Testis (tissue), 3 donors: ENCODE data around the gene SAMD3. TPM values are rescaled to one million over a fixed set of nuclear protein-coding genes. Genes with fewer than 3 reads are reported as not detected.

Source experiments
- DNase-seq: peaks from one replicate; pipeline ENCODE4 v3.0.0-alpha.2; 2019
- H3K27ac ChIP-seq, 2 donors: fragments of 200-600 bp; sonication (generic); one replicate each; pipeline ENCODE4 v1.5.1; 2019
- H3K27me3 ChIP-seq: fragments of 200-600 bp; sonication (generic); one replicate; pipeline ENCODE4 v1.5.1; 2019
- H3K36me3 ChIP-seq: fragments of 200-600 bp; sonication (generic); one replicate; pipeline ENCODE4 v1.5.1; 2017; ENCODE audit warnings: low read depth; ENCODE audit errors: missing control alignments
- H3K4me1 ChIP-seq: fragments of 200-600 bp; sonication (generic); one replicate; pipeline ENCODE4 v1.5.1; 2019
- H3K4me3 ChIP-seq, 2 donors: fragments of 200-600 bp; sonication (generic); one replicate each; pipeline ENCODE4 v1.5.1; 2017 to 2019
- H3K9me3 ChIP-seq: fragments of 200-600 bp; sonication (generic); one replicate; pipeline ENCODE4 v1.5.1; 2017
- POLR2A ChIP-seq: fragments of 450-650 bp; IDR thresholded peaks from one replicate; pipeline ENCODE4 v1.6.1; 2017; ENCODE audit warnings: antibody characterized with exemption, mild to moderate bottlenecking, moderate library complexity
- WGBS, 2 donors: methylation state at CpG; one replicate each; pipeline ENCODE4 v1.1.5; 2018; 5-methylcytosine and 5-hydroxymethylcytosine counted together
- intact Hi-C: fragments of 100-400 bp; cut with DNase I; formaldehyde crosslinking; loops from one replicate; pipeline ENCODE4 v1.15.1; 2023; ENCODE audit warnings: low total_unique reads
- polyA plus RNA-seq: library from polyadenylated mRNA; stranded (reverse); fragments of 350-450 nt; fragmentation: Illumina TruSeq; extraction: RNeasy Lipid Tissue Mini Kit (QIAGEN cat#74804); gene quantifications from one replicate; pipeline ENCODE4 v1.2.3, GENCODE V29; 2014; ENCODE audit warnings: low read depth, low replicate concordance; ENCODE audit not compliant: insufficient read depth
- total RNA-seq, 2 donors: library from RNA; depleted of rRNA; stranded (reverse); fragments of >200 nt; gene quantifications; one replicate each; pipeline ENCODE4 v1.2.3, GENCODE V29; 2016
- TF ChIP-seq, protein P1 (sequence below), 3 experiments: fragments of 450-650 bp in 2 of 3; fragments of 200-600 bp in 1 of 3; sonication (generic) in 1 of 3; IDR thresholded peaks; one replicate each; pipeline ENCODE4 v1.5.1; 2016 to 2019; ENCODE audit warnings: antibody characterized with exemption in 3 of 3, mild to moderate bottlenecking in 2 of 3, moderate library complexity in 1 of 3

SAMD3 gene
- total and polyA plus RNA-seq, 3 donors from 2014 or later: 4.4 to 11.8 (median 5.5) TPM

DNA sequence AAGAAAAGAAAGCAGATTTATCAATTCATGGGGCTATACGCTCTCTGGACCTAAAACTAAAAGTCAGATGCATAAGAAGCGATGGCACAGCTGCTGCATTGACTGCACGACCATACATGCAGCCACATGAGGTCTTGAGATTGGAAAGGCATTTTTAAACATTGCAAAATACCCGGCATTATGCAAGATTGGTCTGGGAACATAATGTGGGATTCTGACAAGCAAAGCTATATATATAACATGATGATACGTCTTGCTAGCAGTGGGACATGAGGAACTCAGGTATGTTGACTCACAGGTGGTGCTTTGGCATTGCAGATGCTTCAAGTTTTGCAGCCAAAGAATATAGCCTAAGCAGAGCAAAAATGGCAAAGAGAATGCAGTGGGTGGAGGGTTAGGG is 55.1 kb downstream of the SAMD3 start:
- Histone ChIP-seq H3K4me1 (no peaks in the 10 kb centered on the region), H3K4me3 (no peak overlapping the region), H3K27ac (no peak overlapping the region), H3K36me3 (no peaks in the 10 kb centered on the region), H3K9me3 (no peaks in the 10 kb centered on the region), H3K27me3 (no peaks in the 10 kb centered on the region)
- 81 to 86% methylated on average over 5 of the region's 5 CpGs for WGBS, 2 donors
- DNase-seq: no peak
- intact Hi-C loops: no loop called here
- TF ChIP-seq, protein P1, sequence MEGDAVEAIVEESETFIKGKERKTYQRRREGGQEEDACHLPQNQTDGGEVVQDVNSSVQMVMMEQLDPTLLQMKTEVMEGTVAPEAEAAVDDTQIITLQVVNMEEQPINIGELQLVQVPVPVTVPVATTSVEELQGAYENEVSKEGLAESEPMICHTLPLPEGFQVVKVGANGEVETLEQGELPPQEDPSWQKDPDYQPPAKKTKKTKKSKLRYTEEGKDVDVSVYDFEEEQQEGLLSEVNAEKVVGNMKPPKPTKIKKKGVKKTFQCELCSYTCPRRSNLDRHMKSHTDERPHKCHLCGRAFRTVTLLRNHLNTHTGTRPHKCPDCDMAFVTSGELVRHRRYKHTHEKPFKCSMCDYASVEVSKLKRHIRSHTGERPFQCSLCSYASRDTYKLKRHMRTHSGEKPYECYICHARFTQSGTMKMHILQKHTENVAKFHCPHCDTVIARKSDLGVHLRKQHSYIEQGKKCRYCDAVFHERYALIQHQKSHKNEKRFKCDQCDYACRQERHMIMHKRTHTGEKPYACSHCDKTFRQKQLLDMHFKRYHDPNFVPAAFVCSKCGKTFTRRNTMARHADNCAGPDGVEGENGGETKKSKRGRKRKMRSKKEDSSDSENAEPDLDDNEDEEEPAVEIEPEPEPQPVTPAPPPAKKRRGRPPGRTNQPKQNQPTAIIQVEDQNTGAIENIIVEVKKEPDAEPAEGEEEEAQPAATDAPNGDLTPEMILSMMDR (IDR thresholded peaks at IDR 0.05): no peak
- no peak for TF ChIP-seq POLR2A

DNA sequence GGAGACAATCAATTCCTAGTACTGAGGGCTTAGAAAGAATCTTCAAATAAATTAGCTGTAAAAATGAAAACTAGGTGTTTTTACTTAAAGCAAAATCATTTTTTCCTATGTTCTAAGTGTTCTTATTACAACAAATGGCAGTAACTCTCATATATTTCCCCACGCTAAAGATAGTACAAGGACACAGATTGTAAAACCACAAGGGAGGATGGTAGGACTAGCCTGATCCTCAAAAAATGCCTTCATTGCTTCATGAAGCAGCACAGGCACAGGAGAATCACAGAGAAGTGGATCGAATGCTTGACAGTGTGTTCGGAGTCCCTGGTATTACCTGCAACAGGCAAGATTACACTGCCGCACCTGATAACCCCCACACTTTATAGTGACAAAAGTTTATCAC is 58.5 kb downstream of the SAMD3 start:
- Histone ChIP-seq H3K36me3 (no peaks in the 10 kb centered on the region), H3K4me1 (no peaks in the 10 kb centered on the region), H3K27me3 (no peaks in the 10 kb centered on the region), H3K4me3 (no peak overlapping the region), H3K27ac (no peak overlapping the region), H3K9me3 (no peaks in the 10 kb centered on the region)
- no peak for DNase-seq
- intact Hi-C loops: no loop called here
- TF ChIP-seq, protein P1 (IDR thresholded peaks at IDR 0.05): no peak
- no peak for TF ChIP-seq POLR2A
- 69 to 80% methylated on average over 4 of the region's 4 CpGs for WGBS, 2 donors

DNA sequence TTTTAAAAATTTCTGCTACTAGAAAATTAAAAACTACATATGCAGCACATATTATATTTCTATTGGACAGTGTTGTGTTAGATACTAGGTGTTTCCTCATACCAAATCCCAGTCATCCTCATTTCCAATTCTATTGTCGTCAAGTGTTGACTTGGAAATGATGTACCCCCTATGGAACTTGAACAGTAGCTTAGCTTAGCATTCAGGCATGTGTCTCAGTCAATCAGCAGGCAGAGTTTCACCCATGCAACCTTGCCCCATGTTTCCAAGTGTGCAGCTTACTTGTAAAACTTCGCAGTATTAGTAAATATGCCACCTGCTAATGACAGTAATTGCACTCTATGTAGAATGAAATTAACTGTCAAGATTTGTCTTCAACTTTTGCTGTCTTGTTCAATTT is 59.5 kb downstream of the SAMD3 start:
- no peak overlapping the region for H3K4me3 ChIP-seq
- intact Hi-C loops: no loop called here
- no peaks in the 10 kb centered on the region for H3K27me3 ChIP-seq
- H3K27ac ChIP-seq: no peak overlapping the region
- WGBS, 2 donors: 70 to 96% methylated on average over 2 of the region's 2 CpGs
- H3K36me3 ChIP-seq: no peaks in the 10 kb centered on the region
- no peak for TF ChIP-seq POLR2A
- TF ChIP-seq, protein P1 (IDR thresholded peaks at IDR 0.05): no peak
- DNase-seq: no peak
- H3K4me1 ChIP-seq: no peaks in the 10 kb centered on the region
- no peaks in the 10 kb centered on the region for H3K9me3 ChIP-seq

DNA sequence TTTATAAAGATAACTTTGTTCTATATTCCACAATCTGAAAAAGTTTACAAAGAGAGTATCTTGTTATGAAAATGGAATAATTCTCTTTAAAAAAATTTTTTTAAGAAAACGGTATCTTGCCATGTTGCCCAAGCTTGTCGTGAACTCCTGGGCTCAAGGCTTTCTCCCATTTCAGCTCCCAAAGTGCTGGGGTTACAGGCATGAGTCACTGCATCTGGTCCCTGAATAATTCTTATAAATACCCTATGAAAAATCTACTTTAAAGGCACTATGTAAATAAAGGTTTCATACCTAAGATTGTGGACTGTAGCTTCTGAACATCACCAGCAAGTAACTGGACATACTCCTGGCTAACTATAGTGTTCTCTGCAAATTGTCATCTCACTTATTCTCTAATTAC is 60.3 kb downstream of the SAMD3 start:
- no peaks in the 10 kb centered on the region for H3K9me3 ChIP-seq
- intact Hi-C loops: no loop called here
- DNase-seq: no peak
- TF ChIP-seq, protein P1 (IDR thresholded peaks at IDR 0.05): no peak
- no peak for TF ChIP-seq POLR2A
- 66 to 73% methylated on average over 2 of the region's 2 CpGs for WGBS, 2 donors
- no peak overlapping the region for H3K4me3 ChIP-seq
- H3K36me3 ChIP-seq: no peaks in the 10 kb centered on the region
- no peaks in the 10 kb centered on the region for H3K4me1 ChIP-seq
- no peak overlapping the region for H3K27ac ChIP-seq
- H3K27me3 ChIP-seq: no peaks in the 10 kb centered on the region

DNA sequence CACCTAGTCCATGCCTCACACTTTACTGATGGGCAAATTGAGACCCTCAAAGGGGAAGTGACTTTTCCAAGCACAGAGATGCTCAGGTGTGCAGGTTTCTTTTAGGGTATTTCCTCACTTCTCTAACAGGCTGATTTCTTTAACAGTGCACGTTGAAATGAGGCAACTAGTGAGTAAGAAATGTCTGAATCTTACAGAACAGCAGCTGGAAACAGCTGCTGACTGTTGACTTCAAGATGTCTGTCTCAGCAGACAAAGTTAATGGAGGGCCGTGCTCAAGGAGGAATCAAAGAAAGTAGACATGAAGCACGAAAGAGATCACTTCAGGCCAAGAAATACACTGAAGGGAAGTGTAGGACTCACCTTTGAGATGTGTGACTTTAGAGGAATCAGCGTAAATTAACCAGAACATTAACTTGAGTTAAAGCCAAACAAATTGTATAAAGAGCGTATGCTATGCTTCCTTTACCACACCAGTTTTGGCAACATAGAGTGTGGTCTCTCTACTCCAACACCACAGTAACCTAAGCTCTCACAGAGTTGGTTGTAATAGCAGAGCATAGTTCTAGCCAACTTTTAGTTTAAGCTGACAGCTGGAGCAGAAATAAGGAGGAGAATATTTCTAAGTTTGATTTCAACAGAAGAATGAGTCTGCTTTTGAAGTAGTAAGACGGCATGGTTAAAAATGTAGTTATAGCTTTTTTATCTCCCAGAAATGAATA is 60.9 kb downstream of the SAMD3 start:
- no peak for DNase-seq
- Histone ChIP-seq H3K36me3 (no peaks in the 10 kb centered on the region), H3K9me3 (no peaks in the 10 kb centered on the region), H3K27ac (no peak overlapping the region), H3K27me3 (no peaks in the 10 kb centered on the region), H3K4me1 (no peaks in the 10 kb centered on the region), H3K4me3 (no peak overlapping the region)
- intact Hi-C loops: no loop called here
- WGBS, 2 donors: 47 to 63% methylated on average over 6 of the region's 6 CpGs
- no peak for TF ChIP-seq POLR2A
- TF ChIP-seq, protein P1 (IDR thresholded peaks at IDR 0.05): no peak
